Fibroblast of skin of right biceps (primary cell): ENCODE measurements around the gene SLC38A1.
A peak's percentile ranks its signal among the peaks of the same experiment; 100 is the strongest.

Source experiments
- DNase-seq: peaks from one replicate; pipeline ENCODE4 v3.0.0-alpha.2; 2013

The SLC38A1 gene

GRCh38 chr12:46227616-46228015 is 41.2 kb downstream of the SLC38A1 start:
- DNase-seq: no peak

GRCh38 chr12:46224386-46224785 is 44.5 kb downstream of the SLC38A1 start:
- no peak for DNase-seq

GRCh38 chr12:46223047-46223446 is 45.8 kb downstream of the SLC38A1 start:
- DNase-seq: no peak

GRCh38 chr12:46222636-46223035 is 46.2 kb downstream of the SLC38A1 start:
- no peak for DNase-seq

- DNase-seq: peak; percentile 55
Observed at GRCh38 chr12:46221255-46222128, 47.4 kb downstream of the SLC38A1 start.

- DNase-seq: peak; percentile 80
Observed at GRCh38 chr12:46219877-46220655, 48.8 kb downstream of the SLC38A1 start.

- no peak for DNase-seq
Observed at GRCh38 chr12:46219132-46219876, 49.5 kb downstream of the SLC38A1 start.

- DNase-seq: no peak
Observed at GRCh38 chr12:46218322-46219095, 50.3 kb downstream of the SLC38A1 start.

- DNase-seq: no peak
Observed at GRCh38 chr12:46217541-46218321, 51.1 kb downstream of the SLC38A1 start.

GRCh38 chr12:46214668-46215436 is 54.0 kb downstream of the SLC38A1 start:
- DNase-seq: no peak

GRCh38 chr12:46212108-46212982 is 56.5 kb downstream of the SLC38A1 start:
- DNase-seq: peak; percentile 41

GRCh38 chr12:46210873-46211439 is 57.9 kb downstream of the SLC38A1 start:
- no peak for DNase-seq

- peak; percentile 16 for DNase-seq
Observed at GRCh38 chr12:46209914-46210872, 58.6 kb downstream of the SLC38A1 start.

GRCh38 chr12:46209170-46209569 is 59.7 kb downstream of the SLC38A1 start:
- DNase-seq: peak; percentile 41

- no peak for DNase-seq
Observed at GRCh38 chr12:46208370-46208769, 60.5 kb downstream of the SLC38A1 start.

GRCh38 chr12:46207644-46208043 is 61.2 kb downstream of the SLC38A1 start:
- DNase-seq: no peak

GRCh38 chr12:46206471-46206870 is 62.4 kb downstream of the SLC38A1 start:
- DNase-seq: no peak

GRCh38 chr12:46205294-46205693 is 63.5 kb downstream of the SLC38A1 start:
- no peak for DNase-seq
